ENCODE results near the gene PPAN.
A peak's percentile ranks its signal among the peaks of the same experiment; 100 is the strongest.

The PPAN gene

DNA sequence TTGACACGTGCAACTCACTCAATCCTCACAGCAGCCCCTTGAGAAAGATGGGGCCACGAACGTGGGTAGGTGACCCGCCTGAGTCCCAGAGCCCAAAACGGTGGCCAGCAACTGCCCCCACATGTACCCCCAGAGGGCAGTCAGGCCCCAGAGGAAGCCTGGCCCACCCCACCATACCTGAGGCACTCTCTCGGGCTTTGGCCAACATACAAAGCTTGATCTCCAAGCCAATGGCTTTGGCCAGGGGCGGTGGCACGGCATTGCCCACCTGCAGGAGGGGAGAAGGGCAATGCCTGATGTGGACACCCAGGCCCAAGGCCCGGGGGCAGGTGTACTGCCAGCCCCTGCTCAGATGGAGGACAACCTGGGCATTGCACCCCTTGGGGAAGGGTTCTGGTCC, 27.9 kb downstream of the PPAN start:
- Mint-ChIP-seq H3K27me3 (no peaks in the 10 kb centered on the region), H3K27ac (no peak overlapping the region), H3K9me3 (no peaks in the 10 kb centered on the region), H3K36me3 (peaks cover 17% of the 10 kb centered on the region), H3K4me1 (no peaks in the 10 kb centered on the region), H3K4me3 (no peak overlapping the region)
- DNase-seq (ENCODE audit: low spot score in 2 of 2) (no peak), ATAC-seq (ENCODE audit: low read depth) (no peak)

DNA sequence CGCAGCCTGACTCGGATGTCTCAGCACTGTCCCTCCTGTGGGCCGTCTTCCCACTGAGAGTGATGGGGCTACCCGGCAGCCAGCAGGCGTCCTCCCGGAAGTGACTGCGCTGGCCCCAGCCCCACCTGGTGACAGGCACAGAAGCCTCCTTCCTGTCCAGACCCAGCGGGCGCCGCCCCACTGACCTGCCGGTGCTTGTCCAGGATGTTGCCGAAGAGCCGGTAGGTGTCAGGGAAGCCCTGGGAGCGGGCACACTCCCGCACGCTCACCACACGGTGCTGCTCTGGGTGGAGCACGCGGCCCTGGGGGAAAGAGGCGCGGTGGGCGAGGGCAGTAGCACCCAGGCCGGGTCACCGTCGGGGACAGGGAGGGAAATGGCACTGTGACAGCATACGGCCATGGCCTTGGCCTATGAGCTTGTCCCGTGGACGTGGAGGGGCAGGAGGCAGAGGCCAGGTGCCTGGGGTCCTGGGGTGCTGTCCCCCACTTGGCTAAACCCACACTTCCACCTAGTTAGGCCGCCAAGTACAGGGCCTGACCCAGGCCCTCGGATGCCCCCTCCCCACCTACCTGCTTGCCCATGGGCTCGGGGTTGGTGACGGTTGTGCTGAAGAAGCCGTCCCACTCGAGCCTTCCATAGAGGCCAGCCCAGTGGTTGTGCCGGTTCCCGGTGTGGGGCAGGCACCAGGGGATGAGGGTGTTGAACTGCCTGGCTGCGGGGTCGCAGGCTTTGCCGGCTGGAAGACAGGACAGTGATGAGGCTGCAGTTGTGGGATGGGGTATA, 29.6 kb downstream of the PPAN start:
- DNase-seq (ENCODE audit: low spot score in 2 of 2) (no peak), ATAC-seq (ENCODE audit: low read depth) (no peak)
- Mint-ChIP-seq H3K36me3 (peaks cover 18% of the 10 kb centered on the region), H3K9me3 (no peaks in the 10 kb centered on the region), H3K27ac (no peak overlapping the region), H3K27me3 (no peaks in the 10 kb centered on the region), H3K4me1 (no peaks in the 10 kb centered on the region), H3K4me3 (no peak overlapping the region)

DNA sequence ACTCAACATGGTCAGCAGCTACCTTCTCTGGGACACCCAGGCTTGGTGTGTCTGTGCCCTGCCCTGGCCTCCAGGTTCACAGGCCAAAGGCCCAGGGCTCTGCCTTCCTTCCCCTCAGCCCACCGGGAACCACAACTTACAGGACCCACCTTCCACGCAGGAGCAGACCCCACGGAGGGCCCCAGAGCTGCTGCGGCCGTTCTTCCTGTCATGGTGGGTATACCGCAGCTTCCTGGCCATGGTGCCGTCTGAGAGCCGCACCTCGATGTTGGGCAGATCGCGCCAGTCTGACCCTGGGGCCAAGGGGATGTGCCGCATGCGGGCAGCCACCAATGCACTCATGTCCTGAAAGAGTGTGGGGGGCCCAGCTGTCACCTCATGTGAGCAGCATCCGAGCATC, 30.8 kb downstream of the PPAN start:
- no peaks in the 10 kb centered on the region for H3K27me3 Mint-ChIP-seq

DNA sequence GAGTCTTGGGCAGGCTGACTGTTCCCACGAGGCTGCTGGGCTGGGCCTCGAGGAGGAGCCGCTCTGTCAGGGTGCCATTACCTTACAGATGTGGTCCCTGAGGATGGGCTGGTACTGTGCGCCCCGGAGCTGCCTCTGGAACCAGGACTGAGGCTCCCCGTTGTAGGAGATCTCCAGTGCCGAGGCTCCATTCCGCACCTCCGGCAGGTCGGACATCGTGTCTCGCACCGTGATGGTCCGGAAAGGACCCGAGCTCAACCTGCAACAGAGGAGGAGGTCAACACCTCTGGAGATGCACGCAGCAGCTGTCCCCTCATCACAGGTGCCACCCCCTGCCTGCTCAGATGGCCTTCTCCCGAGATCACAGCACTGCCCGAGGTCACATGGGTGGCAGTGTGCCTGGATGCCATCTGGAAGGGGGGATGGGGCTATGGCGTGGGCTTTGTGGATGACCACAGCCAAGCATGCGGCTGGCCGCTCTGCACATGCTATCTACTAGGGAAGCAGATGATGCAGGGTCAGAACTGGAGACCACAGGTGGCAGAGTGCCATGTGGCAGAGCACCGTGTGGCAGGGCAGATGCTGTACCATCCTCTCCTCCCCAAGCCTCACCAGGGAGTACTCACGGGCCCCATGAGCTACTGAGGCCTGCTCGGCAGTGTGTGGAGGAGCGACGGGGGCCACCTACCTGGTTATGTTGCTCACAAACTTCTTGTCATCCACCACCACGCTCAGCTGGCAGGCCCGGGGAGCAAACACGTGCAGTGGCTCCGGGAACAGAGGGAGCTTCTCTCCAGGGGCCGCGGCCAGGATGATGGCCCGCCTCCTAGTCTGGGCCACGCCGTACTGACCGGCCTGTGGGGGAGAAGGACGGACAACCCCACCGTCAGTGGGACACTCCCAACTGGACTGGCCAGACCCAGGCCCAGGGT, 31.9 kb downstream of the PPAN start:
- peaks cover 2% of the 10 kb centered on the region for H3K4me1 Mint-ChIP-seq
- no peak for DNase-seq (ENCODE audit: low spot score in 2 of 2)
- no peaks in the 10 kb centered on the region for H3K9me3 Mint-ChIP-seq
- no peak overlapping the region for H3K4me3 Mint-ChIP-seq
- no peak for ATAC-seq (ENCODE audit: low read depth)
- H3K27me3 Mint-ChIP-seq, result no peaks in the 10 kb centered on the region
- H3K27ac Mint-ChIP-seq, result no peak overlapping the region
- peaks cover 15% of the 10 kb centered on the region for H3K36me3 Mint-ChIP-seq

More for the DNA sequence above, 30.8 kb downstream of the PPAN start:
- Mint-ChIP-seq H3K4me1 (no peaks in the 10 kb centered on the region), H3K27ac (no peak overlapping the region), H3K9me3 (no peaks in the 10 kb centered on the region), H3K36me3 (peaks cover 15% of the 10 kb centered on the region), H3K4me3 (no peak overlapping the region)
- ATAC-seq (ENCODE audit: low read depth) (no peak), DNase-seq (ENCODE audit: low spot score in 2 of 2) (no peak)

DNA sequence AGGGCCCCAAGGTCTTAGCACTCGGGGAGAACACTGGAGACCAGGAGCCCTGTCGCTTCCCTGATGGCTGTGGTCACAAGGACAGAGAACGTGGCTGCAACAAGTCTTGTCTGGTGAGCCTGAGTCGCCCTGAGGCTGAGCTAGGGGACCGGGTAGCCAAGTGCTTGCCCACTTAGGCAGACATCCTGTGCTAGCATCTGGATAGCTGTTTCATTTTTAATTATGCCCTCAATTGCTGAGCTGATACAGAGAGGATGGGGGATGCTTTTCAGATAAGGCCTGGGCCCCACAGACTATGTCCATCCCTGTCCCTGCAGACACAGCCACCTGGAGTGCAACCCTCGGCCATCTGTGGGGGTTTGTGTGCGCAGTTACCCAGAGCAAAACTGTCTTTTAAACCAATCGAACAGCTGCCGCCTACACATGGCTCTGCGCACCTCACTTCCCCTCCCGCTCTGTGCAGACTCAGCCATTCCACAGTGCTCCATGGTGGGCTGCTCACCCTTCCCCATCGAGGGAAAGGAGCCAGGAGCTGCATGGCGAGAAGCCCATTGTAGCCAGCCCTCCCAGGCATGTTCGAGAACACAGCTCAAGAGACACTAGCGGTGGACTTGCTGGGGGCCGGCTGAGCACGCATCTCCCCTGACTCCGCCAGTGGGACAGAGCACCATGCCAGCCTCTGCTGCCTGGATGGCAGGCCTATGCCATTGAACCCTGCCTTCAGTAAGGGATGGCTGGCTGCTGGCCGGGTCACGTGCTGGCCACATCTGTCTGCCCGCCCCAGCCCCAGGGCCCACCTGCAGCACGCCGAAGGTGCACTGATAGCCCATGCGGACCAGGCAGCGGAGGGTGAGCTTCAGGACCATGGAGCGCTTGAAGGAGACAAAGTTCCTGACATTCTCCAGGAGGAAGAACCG, 33.0 kb downstream of the PPAN start:
- Mint-ChIP-seq H3K27ac (no peak overlapping the region), H3K27me3 (no peaks in the 10 kb centered on the region), H3K36me3 (peaks cover 14% of the 10 kb centered on the region), H3K9me3 (no peaks in the 10 kb centered on the region), H3K4me1 (peaks cover 2% of the 10 kb centered on the region), H3K4me3 (no peak overlapping the region)
- ATAC-seq (ENCODE audit: low read depth), result no peak
- DNase-seq (ENCODE audit: low spot score in 2 of 2), result no peak

DNA sequence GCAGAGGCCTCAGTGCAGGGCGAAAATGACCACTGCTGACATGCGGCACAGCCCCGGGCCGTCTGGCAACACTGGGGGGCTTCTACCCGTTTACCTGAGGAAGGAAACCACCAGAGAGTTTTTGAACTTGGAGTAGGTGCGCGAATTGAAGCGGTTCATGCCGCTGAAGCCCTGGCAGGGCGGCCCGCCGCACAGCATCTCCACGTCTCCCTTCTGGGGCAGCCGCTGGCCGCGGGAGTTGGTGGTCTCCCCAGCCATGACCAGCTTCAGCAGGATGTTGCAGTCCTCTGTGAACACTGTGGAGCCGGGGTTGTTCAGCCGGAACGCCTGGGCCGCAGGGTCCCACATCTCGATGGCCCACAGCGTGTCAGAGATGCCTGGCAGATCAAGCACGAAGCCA, 33.8 kb downstream of the PPAN start:
- Mint-ChIP-seq H3K4me1 (peaks cover 2% of the 10 kb centered on the region), H3K4me3 (no peak overlapping the region), H3K9me3 (no peaks in the 10 kb centered on the region), H3K27ac (no peak overlapping the region), H3K36me3 (peaks cover 14% of the 10 kb centered on the region), H3K27me3 (no peaks in the 10 kb centered on the region)
- no peak for DNase-seq (ENCODE audit: low spot score in 2 of 2)
- no peak for ATAC-seq (ENCODE audit: low read depth)

DNA sequence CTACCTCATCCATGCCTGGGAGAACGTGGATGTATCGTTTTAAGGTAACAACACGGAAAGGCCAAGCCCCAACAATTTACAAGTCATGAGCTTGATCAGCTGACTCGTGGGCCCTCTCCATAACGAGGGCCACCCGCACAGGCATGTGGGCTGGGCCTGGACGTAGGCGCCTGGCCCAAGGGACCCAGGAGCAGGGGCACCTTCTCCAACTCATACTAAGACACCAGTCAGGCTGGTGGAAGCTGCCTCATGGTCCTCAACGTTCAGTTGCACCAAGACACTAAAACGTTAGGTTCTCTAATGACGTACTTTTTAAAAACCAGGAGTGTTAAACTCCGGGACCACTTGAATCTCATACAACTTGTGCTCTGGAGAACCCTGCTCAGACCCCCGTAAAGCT, 35.3 kb downstream of the PPAN start:
- H3K27me3 Mint-ChIP-seq, result no peaks in the 10 kb centered on the region
- no peak overlapping the region for H3K27ac Mint-ChIP-seq
- ATAC-seq (ENCODE audit: low read depth), result no peak
- no peak overlapping the region for H3K4me3 Mint-ChIP-seq
- H3K36me3 Mint-ChIP-seq, result peaks cover 22% of the 10 kb centered on the region
- DNase-seq (ENCODE audit: low spot score in 2 of 2), result no peak
- H3K4me1 Mint-ChIP-seq, result peaks cover 2% of the 10 kb centered on the region
- H3K9me3 Mint-ChIP-seq, result no peaks in the 10 kb centered on the region

DNA sequence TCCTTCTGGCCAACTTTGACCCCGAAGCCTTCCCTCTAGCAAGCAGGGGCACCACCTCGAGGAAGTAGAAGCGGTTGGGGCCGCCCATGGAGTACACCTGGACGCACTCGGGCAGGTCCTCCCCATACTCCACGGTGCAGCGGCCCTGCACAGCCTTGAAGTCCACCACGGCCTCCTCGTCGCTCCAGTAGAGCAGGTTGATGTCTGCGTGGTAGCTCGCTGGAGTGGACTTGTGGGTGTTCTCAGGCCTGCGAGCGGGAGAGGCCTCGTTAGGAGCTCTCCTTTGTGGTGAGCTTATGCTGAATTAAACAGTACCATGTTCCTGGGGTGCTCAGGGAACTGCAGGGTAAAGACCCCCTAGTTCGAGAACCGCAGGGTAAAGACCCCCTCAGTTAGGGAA, 35.8 kb downstream of the PPAN start:
- no peak for DNase-seq (ENCODE audit: low spot score in 2 of 2)
- Mint-ChIP-seq H3K9me3 (no peaks in the 10 kb centered on the region), H3K27ac (no peak overlapping the region), H3K4me1 (peaks cover 2% of the 10 kb centered on the region), H3K27me3 (no peaks in the 10 kb centered on the region), H3K4me3 (no peak overlapping the region), H3K36me3 (peaks cover 21% of the 10 kb centered on the region)
- ATAC-seq (ENCODE audit: low read depth), result no peak

DNA sequence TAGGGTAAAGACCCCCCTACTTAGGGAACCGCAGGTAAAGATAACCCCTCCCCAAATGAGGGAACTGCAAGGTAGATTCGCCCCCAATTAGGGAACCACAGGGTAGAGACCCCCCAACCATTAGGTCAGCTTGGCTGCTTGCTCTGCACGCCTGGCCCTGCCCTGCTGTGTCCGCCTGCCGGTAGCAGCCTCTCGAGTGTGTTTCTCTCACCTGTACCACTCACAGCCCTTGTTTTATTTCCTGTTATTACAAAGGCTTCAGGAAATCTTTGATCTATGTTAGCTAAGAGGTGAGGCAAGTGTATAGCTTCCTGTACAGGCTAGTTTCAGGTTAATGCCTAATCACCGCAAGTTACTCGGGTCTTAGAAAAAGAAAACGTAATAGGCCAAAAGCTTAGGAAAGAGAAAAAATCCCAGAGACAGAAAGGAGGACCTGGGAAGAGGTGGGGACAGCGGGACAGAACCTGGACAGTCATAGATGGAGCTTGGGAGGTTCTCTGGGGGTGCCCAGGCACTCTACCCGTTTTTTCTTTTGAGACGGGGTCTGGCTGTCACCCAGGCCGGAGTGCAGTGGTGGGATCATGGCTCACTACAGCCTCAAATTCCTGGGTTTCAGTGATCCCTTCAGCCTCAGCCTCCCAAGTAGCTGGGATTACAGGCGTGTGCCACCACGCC, 36.7 kb downstream of the PPAN start:
- Mint-ChIP-seq H3K36me3 (peaks cover 17% of the 10 kb centered on the region), H3K4me3 (no peak overlapping the region), H3K9me3 (no peaks in the 10 kb centered on the region), H3K27me3 (no peaks in the 10 kb centered on the region), H3K27ac (peak overlapping the region; percentile 17), H3K4me1 (peaks cover 2% of the 10 kb centered on the region)
- no peak for DNase-seq (ENCODE audit: low spot score in 2 of 2)
- peak; percentile 87 for ATAC-seq (ENCODE audit: low read depth)

DNA sequence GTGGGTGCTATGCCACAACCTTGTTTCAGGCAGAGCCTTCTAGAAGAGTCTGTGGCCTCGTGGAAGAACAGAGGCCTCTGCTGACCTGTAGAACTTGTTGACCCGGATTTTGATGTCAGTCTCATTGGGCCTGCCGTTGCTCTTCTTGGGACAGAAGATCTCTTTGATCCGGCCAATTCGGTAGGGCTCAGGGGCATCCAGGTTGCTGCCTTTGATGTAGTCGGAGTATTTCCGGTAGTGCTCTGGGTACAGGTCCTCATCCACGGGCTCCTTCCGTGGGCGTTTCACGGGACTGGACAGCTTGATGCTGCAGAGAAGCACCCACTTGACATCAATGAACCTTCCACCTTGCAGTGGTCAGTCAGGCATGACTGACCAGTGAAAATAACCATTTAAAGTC, 37.5 kb downstream of the PPAN start:
- H3K4me3 Mint-ChIP-seq, result no peak overlapping the region
- H3K36me3 Mint-ChIP-seq, result peaks cover 20% of the 10 kb centered on the region
- no peaks in the 10 kb centered on the region for H3K27me3 Mint-ChIP-seq
- ATAC-seq (ENCODE audit: low read depth) (no peak), DNase-seq (ENCODE audit: low spot score in 2 of 2) (no peak)
- H3K9me3 Mint-ChIP-seq, result no peaks in the 10 kb centered on the region
- H3K27ac Mint-ChIP-seq, result no peak overlapping the region
- peaks cover 2% of the 10 kb centered on the region for H3K4me1 Mint-ChIP-seq

DNA sequence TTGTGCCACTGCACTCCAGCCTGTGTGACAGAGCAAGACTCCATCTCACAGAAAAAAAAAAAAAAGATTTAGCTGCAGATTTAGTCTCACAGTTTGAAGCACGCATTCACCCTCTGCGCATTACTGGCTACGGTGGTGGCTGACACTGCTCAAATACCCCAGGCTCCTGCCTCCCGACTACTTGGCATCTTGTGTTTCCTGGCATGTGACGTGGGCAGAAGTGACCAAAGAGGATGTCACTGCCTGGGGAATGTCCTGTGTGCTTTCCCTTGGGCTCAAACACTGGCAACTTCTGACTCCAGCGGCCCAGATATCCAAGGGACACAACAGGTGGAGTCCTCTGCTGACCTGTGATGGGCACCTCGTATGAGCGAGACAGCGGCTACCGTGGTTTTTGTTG, 38.2 kb downstream of the PPAN start:
- no peaks in the 10 kb centered on the region for H3K9me3 Mint-ChIP-seq
- peaks cover 21% of the 10 kb centered on the region for H3K36me3 Mint-ChIP-seq
- no peak overlapping the region for H3K4me3 Mint-ChIP-seq
- H3K27ac Mint-ChIP-seq, result no peak overlapping the region
- no peaks in the 10 kb centered on the region for H3K27me3 Mint-ChIP-seq
- ATAC-seq (ENCODE audit: low read depth) (no peak), DNase-seq (ENCODE audit: low spot score in 2 of 2) (no peak)
- peaks cover 2% of the 10 kb centered on the region for H3K4me1 Mint-ChIP-seq

DNA sequence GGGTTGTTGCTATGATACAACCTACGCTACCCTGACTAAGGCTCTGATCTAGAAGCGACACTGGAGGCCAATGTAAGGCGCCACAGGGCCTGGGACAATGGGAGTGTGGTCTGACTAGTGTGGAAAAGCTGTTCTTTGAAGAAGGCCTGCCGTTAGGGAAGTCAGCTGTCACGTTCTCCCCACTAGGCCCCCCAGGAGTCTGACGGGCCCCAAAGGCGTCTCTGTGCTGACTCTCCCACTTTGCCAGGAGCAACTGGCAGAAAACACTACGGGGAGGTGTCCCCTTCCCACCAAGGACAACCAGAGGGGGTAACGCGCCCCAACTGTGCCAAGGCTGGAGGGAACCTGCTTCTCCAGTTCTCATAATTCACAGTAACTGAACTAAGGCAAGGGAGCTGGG, 38.9 kb downstream of the PPAN start:
- no peak overlapping the region for H3K4me3 Mint-ChIP-seq
- DNase-seq (ENCODE audit: low spot score in 2 of 2) (no peak), ATAC-seq (ENCODE audit: low read depth) (no peak)
- peaks cover 2% of the 10 kb centered on the region for H3K4me1 Mint-ChIP-seq
- peaks cover 21% of the 10 kb centered on the region for H3K36me3 Mint-ChIP-seq
- H3K27ac Mint-ChIP-seq, result no peak overlapping the region
- H3K9me3 Mint-ChIP-seq, result no peaks in the 10 kb centered on the region
- no peaks in the 10 kb centered on the region for H3K27me3 Mint-ChIP-seq

DNA sequence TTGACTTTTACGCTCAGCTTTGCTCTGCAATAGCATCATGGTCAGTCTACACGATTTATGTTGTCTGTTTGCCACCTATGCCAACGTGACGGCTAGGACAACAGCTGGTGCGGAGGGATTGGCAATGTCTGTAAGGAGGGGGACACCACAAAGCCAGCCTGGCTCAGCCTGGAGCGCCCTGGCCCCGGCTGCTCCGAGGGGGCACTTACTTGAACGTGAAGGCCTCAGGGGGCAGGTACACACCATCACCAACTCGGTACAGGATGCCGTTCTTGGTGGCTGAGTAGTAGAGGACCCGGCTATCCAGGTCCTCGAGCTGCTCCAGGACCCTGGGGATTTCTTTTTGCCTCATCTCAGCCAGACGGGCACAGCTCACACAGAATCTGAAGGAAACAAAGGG, 40.0 kb downstream of the PPAN start:
- ATAC-seq (ENCODE audit: low read depth), result no peak
- H3K27ac Mint-ChIP-seq, result no peak overlapping the region
- DNase-seq (ENCODE audit: low spot score in 2 of 2), result no peak
- peaks cover 24% of the 10 kb centered on the region for H3K36me3 Mint-ChIP-seq
- H3K4me3 Mint-ChIP-seq, result no peak overlapping the region
- H3K9me3 Mint-ChIP-seq, result no peaks in the 10 kb centered on the region
- H3K4me1 Mint-ChIP-seq, result peaks cover 2% of the 10 kb centered on the region
- no peaks in the 10 kb centered on the region for H3K27me3 Mint-ChIP-seq

Measured in memory B cell (primary cell).